IPS-18c (cell line): Measurements from ENCODE around the gene ADAMTS1.

Experiments used
- H3K4me3 ChIP-seq: 2 replicates; pipeline ENCODE4 v1.7.0; 2013; ENCODE audit warnings: low read depth, mild to moderate bottlenecking, low read length, moderate library complexity; ENCODE audit not compliant: insufficient read depth
- H3K9me3 ChIP-seq: one replicate; pipeline ENCODE4 v1.6.1; 2013; ENCODE audit warnings: mild to moderate bottlenecking, low read length, moderate library complexity; ENCODE audit not compliant: control insufficient read depth, insufficient read depth

The ADAMTS1 gene

GRCh38 chr21:26833011-26833410 lies 12.2 kb downstream of the ADAMTS1 start:
- no peaks in the 10 kb centered on the region for H3K9me3 ChIP-seq
- no peak overlapping the region for H3K4me3 ChIP-seq

GRCh38 chr21:26832546-26832945 lies 12.7 kb downstream of the ADAMTS1 start:
- H3K9me3 ChIP-seq: no peaks in the 10 kb centered on the region
- H3K4me3 ChIP-seq: no peak overlapping the region

GRCh38 chr21:26826801-26827200 lies 18.4 kb downstream of the ADAMTS1 start:
- Histone ChIP-seq H3K4me3 (no peak overlapping the region), H3K9me3 (peaks cover 2% of the 10 kb centered on the region)

DNA sequence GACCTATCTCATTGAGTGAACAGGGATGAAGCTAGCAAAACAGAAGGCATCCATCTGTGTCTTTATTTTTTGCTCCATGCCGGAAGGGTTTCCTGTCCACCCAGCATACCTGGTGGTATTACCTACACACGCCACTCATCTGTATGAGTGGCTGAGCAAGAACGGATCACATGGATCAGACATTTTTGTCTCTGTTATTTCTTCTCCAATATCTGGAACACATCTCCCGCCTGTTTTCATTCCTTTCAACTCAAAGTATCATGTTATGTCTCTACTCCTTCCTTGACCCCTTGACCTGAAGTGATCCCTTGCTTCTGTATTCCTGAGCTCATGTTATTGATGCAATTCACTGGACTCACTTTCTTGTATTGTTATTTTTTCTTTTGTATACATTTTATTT lies 24.7 kb downstream of the ADAMTS1 start:
- H3K4me3 ChIP-seq: no peak overlapping the region
- H3K9me3 ChIP-seq: peaks cover 2% of the 10 kb centered on the region

GRCh38 chr21:26819740-26820324 lies 25.4 kb downstream of the ADAMTS1 start:
- Histone ChIP-seq H3K9me3 (no peaks in the 10 kb centered on the region), H3K4me3 (no peak overlapping the region)

DNA sequence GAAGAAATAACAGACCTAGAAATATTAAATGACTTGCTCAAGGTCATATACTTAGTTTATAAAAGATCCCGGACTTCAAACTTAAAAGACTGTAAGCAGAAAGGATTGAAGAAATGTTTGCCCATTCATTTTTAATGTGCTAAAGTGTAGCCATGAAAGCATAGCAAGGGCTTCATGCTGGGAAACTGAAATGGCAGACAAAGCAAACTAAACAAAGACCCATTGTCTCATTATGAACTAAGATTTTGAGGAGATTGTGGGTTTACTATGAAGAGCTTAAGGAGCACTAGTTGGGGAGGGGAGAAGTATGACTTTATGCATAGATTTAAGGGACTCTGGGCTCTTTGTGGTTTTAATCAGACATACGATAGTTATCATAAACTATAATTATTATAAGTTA lies 26.3 kb downstream of the ADAMTS1 start:
- Histone ChIP-seq H3K9me3 (no peaks in the 10 kb centered on the region), H3K4me3 (no peak overlapping the region)

- Histone ChIP-seq H3K9me3 (no peaks in the 10 kb centered on the region), H3K4me3 (no peak overlapping the region)
These were observed 30.0 kb downstream of the ADAMTS1 start for GRCh38 chr21:26815197-26815596.

DNA sequence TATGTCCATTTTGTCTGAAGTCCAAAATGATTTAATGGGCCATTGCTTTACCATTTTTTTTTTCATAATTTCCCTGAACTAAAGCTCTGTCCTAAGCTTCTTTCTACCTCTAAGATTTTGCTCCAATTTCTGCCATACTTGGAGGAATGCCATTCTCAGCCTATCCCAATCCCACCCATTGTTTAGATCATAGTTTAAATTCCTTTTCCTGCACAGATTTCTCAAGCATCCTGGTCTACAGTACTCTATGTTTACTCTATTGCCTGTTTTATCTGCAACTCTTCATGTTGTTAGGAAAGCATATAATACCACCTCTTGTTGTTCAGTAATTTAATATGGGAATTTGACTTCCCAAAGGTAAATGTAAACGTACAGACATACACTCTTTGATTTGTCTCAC lies 30.8 kb downstream of the ADAMTS1 start:
- H3K4me3 ChIP-seq: no peak overlapping the region
- no peaks in the 10 kb centered on the region for H3K9me3 ChIP-seq

- no peak overlapping the region for H3K4me3 ChIP-seq
- no peaks in the 10 kb centered on the region for H3K9me3 ChIP-seq
These were observed 31.7 kb downstream of the ADAMTS1 start for GRCh38 chr21:26813426-26813998.

DNA sequence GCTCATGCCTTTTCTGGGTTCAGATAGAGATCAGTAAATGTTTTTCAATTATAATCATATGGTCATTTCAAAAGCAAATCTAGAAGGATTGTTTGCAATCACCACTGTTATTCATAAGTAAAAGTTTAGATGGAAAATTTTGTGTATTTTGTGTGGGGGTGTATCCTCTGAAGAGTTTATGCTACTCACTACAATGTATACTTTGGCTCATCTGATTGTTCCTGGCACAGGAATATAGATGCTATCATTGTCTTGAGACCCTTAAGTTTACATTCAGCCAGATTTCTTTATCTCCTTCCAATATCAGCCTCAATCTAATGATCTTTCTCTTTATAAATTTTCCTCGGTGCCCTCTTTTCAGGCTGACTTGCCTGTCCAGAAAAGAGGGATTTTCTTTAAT lies 33.0 kb downstream of the ADAMTS1 start:
- Histone ChIP-seq H3K4me3 (no peak overlapping the region), H3K9me3 (no peaks in the 10 kb centered on the region)

DNA sequence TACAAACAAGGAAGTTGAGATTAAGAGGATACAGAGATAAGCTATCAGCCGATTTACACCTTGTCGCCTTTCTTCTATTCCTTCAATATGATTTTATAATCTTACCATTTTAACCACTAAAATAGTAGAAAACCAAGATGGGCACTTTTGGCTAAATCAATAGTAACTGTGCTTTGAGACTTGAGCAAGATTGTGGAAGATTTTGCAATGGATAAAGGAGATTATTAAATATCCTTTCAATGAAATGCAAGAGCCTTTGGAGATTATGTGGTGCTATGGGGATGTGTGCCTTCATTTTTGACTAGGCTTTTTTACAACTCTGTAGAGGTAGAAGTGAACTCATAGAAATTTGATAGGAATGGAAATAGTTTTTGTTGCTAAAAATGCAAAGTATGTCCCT lies 33.7 kb downstream of the ADAMTS1 start:
- H3K9me3 ChIP-seq: no peaks in the 10 kb centered on the region
- no peak overlapping the region for H3K4me3 ChIP-seq

- H3K9me3 ChIP-seq: no peaks in the 10 kb centered on the region
- no peak overlapping the region for H3K4me3 ChIP-seq
These were observed 34.4 kb downstream of the ADAMTS1 start for GRCh38 chr21:26810676-26811415.

GRCh38 chr21:26810266-26810665 lies 34.9 kb downstream of the ADAMTS1 start:
- no peak overlapping the region for H3K4me3 ChIP-seq
- H3K9me3 ChIP-seq: no peaks in the 10 kb centered on the region

DNA sequence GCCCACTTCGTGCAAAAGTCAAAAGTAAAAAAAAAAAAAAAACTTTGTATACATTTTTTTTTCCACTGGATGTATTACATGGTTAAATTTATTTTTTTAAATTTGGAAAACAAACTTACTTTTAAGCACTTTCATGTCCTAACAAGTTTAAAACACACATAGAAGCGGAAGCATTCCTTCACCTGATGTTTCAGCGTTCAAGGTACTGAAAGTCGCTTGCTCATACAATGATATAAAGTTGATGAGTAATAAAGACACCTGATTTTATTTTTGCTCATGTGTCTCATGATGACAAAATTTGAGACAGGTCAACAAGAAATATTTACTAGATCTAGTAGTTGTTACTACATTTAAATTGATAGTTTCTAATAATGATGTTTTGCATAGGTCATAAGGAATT lies 35.5 kb downstream of the ADAMTS1 start:
- H3K9me3 ChIP-seq: no peaks in the 10 kb centered on the region

GRCh38 chr21:26806801-26807295 lies 38.4 kb downstream of the ADAMTS1 start:
- Histone ChIP-seq H3K9me3 (no peaks in the 10 kb centered on the region), H3K4me3 (no peak overlapping the region)

More for the DNA sequence above, 35.5 kb downstream of the ADAMTS1 start:
- no peak overlapping the region for H3K4me3 ChIP-seq

DNA sequence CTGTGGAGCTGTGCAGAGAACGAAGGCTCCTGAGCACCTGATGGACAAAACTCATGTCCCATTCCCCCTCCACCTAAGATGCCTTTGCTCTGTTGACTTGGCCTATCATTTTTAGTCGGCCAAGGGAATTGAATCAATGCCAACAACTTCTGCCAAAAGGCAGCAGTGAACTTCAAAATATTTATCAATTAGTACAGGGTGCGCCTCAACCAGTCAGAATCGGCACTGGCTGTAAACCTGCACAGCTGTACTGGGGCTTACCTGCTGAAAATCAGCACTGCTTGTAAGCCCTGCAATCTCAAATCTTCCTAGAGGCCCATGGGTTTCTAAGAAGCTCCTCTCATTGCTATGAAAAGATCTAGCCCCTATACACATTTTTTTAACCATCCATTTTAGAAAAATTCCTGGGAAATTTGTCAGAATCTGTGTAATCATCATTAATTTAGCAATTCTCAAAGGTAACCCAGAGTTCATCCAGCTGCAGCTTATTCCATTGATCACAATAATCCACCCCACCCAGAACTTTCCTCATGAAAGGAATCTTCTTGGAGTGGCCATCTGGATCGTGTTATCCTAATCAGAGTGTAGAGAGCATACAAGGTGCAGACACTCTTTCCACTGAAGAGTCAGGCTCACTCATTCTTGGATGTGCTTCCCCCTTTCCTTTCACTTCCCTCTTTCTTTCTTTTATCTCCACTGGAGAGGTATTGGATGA lies 40.2 kb downstream of the ADAMTS1 start:
- Histone ChIP-seq H3K4me3 (no peak overlapping the region), H3K9me3 (no peaks in the 10 kb centered on the region)

DNA sequence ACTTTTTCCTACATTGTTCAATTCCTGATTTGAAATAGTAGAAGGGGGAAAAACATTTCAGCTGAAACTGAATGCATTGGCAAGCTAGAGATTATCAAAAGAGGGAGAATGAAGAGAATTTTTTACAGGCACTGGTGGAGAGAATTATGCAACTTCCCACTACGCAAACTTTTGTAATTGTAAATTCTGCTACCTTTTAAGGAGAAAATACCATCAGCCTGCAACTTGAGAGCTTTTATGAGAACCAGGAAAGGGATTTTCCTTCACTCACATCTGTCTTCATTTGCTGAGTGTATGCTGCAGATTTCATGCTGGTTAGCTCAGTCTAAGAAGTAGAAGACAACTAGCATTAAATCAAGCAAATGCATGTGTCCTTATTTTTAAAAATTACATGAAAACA lies 43.7 kb downstream of the ADAMTS1 start:
- no peaks in the 10 kb centered on the region for H3K9me3 ChIP-seq
- H3K4me3 ChIP-seq: no peak overlapping the region

GRCh38 chr21:26800970-26801431 lies 44.2 kb downstream of the ADAMTS1 start:
- H3K4me3 ChIP-seq: no peak overlapping the region
- H3K9me3 ChIP-seq: no peaks in the 10 kb centered on the region
